CD4-positive, alpha-beta T cell treated with Interleukin-10 for 1 hour (primary cell): Measurements from ENCODE around the gene MRAP2.

Source experiments
- DNase-seq: peaks from one replicate; pipeline ENCODE4 v3.0.0-alpha.2; 2020

The MRAP2 gene, protein sequence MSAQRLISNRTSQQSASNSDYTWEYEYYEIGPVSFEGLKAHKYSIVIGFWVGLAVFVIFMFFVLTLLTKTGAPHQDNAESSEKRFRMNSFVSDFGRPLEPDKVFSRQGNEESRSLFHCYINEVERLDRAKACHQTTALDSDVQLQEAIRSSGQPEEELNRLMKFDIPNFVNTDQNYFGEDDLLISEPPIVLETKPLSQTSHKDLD

DNA sequence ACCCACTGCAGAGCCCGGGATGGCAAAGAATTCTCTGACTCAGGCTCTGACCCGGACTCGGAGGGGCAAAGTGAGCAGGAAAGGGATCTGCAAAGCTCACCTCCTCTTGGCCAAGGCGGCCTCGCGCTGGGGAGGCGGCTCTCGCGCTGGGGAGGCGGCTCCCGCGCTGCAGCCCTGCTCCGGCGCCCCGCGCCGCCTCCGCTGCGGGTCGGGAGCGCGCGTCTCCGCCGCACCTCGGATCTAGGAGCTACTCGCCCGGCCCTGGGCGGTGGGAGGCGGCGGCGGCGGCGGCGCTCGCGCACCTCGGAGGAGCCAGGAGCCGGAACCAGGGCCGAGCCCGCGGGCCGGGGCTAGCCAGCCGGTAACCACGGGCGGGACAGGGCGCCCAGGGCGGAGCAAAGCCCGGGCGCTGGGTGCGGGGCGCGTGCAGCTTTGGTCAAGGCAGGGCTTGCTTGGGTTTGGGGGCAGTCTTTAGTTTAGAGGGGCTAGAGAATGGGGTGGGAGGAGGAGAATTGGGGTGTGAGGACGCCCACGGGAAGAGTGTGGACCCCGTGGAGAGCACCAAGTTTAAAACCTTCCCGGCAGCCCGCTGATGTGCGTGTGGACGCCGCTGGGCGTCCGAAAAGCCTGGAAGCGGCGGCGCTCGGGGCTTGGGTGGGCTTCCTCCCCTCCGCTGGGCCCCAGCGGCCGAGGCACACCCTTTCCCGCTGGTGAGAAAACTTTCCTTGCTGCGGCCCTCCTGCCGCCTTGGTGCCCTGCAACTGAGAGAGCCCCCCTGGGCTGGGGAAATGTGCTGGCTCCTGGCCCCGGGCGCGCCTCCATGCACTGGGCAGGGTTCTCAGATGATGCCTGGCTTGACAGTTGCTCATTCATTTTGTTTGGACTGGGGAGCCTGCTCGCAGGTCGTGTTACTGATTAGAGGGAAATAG, at the start of gene MRAP2:
MRAP2 (plus strand) TSS at position 250 of the 929 bp plus-strand sequence. CDS start 21,547 bp downstream, outside the sequence.
- DNase-seq = no peak

DNA sequence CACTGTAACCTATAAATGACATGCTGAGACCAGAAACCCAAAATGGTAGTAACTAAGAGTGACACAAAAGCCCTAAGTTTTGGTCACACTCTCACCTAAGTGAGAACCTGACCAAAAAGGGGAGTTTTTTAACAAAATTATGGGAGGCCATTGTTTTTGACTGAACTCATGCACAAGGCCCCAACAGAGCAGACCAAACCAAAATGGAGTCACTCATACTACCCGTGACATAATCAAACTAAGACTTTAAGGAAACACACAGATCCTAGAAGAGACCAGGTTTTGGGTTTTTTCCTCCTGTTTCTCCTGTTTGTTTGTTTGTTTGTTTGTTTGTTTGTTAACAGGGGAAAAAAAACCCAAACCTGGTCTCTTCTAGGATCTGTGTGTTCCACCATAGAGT, 49.2 kb upstream of the MRAP2 start:
- DNase-seq = no peak

GRCh38 chr6:83985308-83985713, 48.3 kb upstream of the MRAP2 start:
- no peak for DNase-seq

DNA sequence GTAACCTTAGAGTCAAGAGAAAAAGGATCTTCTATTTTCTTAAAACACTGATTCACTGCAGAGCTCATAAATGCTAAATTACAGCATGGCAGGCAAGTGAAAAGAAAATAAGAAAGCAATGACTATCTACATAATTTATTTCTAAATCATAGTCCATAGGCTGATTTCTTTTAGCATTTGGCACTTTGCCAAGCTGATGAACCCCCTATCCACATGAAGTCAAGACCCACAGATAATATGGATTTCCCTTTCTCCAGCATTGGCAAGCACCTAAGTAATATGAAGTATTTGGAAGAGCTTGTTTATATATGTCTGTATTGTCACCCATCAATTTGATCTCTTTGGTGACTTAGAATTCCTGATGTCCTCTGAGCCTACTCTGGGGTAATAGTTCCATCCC, 47.9 kb upstream of the MRAP2 start:
- DNase-seq = no peak

DNA sequence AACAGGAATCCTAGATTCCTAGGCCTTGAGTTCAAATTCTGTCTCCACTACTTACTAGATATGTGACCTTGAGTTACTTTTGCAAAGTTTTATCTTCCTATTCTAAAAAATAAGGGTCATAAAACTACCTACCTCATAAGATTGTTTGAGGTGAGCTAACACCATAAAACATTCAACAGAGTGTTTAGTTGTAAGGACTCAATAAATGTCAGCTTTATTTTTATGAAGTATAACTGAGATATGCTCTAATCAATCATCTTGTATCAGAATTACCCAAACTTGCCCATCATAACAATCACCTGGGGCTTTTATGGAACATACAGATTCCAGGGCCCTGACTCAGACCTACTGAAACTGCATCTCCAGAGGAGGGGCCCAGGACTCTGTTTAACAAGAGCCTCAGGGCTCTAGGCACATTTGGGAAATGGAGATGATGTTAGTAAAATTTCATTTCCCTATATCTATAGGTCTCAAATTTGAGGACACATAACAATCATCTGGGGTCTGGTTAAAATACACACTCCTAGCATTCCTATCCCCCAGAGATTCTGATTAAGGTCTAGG, 35.5 kb upstream of the MRAP2 start:
- DNase-seq = no peak

GRCh38 chr6:84001119-84001518, 32.5 kb upstream of the MRAP2 start:
- DNase-seq = no peak

GRCh38 chr6:84002226-84002625, 31.3 kb upstream of the MRAP2 start:
- no peak for DNase-seq

- no peak for DNase-seq
Observed at GRCh38 chr6:84003131-84003530, 30.4 kb upstream of the MRAP2 start.

GRCh38 chr6:84003654-84004053, 29.9 kb upstream of the MRAP2 start:
- DNase-seq = no peak

DNA sequence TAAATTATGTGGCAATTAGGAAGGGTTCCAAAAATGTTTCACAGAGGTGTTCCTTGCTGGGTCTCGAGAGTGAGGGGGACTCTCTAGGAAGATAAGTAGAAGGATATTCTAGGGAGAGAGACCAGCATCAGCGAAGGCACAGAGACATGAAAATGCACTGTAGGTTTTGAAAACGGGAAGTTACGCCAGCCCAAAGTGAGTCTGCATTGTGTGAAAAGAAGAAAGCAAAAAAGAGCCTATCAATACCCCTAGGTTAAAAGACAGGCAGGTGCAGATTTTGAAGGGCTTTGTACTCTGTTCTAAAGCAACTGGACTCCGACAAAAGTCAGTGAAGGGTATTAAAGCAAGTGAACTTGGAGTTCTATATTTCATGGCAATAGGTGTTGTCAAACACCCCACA, 25.7 kb upstream of the MRAP2 start:
- DNase-seq = no peak

- DNase-seq = no peak
Observed at GRCh38 chr6:84013354-84013753, 20.2 kb upstream of the MRAP2 start.

GRCh38 chr6:84013931-84014330, 19.6 kb upstream of the MRAP2 start:
- no peak for DNase-seq

DNA sequence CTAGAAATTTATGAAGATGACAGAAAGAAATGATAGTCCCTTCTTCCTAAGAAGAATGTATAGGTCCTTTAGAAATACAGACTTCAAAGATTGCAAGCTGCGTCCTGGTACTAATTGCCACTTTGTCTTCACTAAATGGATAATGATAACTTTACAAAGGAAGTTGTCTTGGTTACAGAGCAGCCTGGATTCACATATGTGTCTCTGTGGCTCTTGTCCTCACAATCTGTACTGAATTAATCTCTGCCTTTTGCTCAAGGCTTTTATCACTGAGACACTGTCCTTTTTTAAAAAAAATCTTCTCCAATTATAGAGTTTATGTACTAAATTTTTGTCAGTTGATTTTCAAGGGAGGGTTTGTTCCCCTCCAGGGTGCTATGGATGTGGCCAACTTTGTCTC, 17.5 kb upstream of the MRAP2 start:
- no peak for DNase-seq

- DNase-seq = no peak
Observed at GRCh38 chr6:84017709-84018452, 15.7 kb upstream of the MRAP2 start.

GRCh38 chr6:84018453-84019061, 15.0 kb upstream of the MRAP2 start:
- no peak for DNase-seq

DNA sequence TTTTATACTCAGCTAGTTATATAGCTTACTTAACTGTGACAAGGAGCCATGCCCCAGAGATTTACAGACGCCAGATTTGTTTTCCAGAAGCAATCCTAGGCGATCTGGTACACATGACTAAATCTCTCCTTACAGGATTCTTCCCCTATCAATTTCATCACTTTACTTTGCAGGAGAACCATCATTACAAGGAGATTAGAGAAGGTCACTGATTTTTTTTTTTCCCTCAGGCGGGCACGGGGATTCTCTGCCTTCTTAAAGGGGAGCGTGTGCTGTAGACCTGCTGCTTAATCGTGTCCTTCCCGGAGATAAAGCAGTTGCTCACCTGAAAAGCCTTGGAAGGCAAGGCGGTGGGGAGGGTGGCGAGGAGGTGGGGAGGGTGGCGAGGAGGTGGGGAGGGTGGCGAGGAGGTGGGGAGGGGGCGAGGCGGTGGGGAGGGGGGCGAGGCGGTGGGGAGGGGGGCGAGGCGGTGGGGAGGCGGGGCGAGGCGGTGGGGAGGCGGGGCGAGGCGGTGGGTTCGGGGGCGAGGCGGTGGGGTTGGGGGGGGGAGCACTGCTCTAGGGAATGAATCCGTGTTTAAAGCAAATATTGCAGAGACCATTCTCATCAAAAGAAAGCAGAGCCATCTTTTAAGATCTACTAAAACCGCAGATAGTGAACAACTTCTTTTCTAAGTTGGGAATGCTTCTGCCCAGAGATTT, 14.3 kb upstream of the MRAP2 start:
- no peak for DNase-seq

- no peak for DNase-seq
Observed at GRCh38 chr6:84019842-84020211, 13.7 kb upstream of the MRAP2 start.

- no peak for DNase-seq
Observed at GRCh38 chr6:84021625-84022024, 11.9 kb upstream of the MRAP2 start.

- DNase-seq = no peak
Observed at GRCh38 chr6:84026721-84027164, 6.8 kb upstream of the MRAP2 start.

DNA sequence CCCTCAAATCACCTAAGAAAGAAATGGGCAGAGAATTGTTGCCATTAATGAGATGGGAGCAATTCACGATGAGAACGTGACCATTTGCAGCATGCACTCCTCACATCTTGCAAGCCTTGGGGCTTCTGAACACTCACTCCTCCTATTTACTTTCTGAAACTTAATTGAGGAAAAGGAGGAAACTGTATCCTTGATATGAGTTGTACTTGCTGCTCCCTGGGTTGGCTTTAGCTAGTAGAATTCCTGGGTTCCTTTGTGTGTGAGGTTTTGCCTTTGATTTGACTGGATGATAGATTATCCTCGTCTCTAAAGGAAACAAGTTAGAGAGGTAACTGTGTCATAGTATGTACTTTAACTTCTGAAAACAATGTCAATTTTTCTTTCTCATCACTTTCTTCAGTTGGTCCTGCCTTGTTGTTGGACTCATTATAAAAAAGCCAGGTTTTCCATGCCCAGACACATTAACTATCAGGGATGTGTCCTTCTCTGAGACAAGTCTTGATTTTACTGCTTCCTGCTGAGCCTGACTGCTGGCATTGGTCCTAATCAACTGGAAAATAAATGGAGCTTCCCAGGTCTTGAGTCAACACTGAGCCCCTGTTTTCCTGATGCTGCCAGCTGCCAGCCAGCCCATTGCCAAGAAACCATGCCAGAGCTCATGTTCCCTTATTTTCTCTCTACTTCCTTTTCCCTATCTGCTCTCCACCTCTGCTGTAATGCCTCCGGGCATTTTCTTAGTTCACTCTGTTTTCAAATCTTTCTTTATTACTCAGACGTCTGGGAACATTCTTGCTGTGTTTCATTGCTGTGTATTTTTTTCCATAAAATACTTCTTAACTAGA, 6.0 kb upstream of the MRAP2 start:
- no peak for DNase-seq

GRCh38 chr6:84028350-84028749, 5.2 kb upstream of the MRAP2 start:
- DNase-seq = no peak
